B cell (primary cell): ENCODE measurements around the gene ERCC2.

ENCODE experiments used
- CTCF ChIP-seq: fragments of 200-600 bp; IDR thresholded peaks from one replicate; pipeline ENCODE4 v1.8.0; 2022; ENCODE audit warnings: antibody characterized with exemption, mild to moderate bottlenecking
- EZH2 ChIP-seq: IDR thresholded peaks from 2 replicates; pipeline ENCODE4 v1.6.1; 2012; ENCODE audit warnings: borderline replicate concordance, low read depth, mild to moderate bottlenecking, moderate library complexity, low read length; ENCODE audit not compliant: insufficient read depth, poor library complexity, severe bottlenecking

- TF ChIP-seq CTCF (no peak), EZH2 (no peak)
These were observed 29.4 kb downstream of the ERCC2 start for GRCh38 chr19:45340899-45341453.
